NCI-H1930 (cell line): ENCODE results near the gene TRIM54.

Source experiments
- DNase-seq, 2 experiments: peaks; one replicate each; lab custom pipeline; 2025; lab: John Stamatoyannopoulos, UW

TRIM54 gene, protein sequence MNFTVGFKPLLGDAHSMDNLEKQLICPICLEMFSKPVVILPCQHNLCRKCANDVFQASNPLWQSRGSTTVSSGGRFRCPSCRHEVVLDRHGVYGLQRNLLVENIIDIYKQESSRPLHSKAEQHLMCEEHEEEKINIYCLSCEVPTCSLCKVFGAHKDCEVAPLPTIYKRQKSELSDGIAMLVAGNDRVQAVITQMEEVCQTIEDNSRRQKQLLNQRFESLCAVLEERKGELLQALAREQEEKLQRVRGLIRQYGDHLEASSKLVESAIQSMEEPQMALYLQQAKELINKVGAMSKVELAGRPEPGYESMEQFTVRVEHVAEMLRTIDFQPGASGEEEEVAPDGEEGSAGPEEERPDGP

DNA sequence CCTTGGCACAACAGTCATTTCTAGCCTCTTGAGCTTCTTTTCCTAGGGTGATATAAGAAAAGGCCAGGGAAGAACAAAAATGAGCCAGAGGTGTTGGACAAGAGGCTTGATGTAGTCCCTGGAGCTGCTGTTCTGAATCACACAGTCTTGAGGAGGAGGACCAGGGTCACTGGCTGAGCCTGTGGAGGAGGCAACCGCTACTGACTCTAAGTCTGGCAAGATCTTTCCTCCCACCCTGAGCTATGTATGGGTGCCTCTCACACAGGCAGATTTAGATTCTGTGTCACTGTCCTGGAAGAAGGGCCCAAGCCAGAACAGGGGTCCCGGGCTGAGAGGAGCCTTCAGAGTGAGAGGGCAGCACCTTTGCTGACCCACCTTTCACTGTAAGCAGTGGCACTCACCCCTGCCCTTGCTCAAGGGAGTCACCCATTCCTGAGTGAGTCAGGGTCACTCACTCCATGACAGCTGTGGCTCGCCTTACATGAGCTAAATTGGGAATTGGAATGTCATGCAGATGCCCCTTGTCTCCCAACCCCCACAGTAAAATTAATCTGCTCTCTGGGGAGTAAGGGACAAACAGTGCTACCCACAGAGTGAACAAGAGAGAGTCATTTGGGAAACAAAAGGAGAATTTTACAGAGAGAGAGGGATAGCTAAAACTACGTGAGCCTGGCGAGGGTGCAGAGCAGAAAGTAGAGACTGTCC, at the start of gene TRIM54:
TSS of gene TRIM54 (plus strand) at position 575 of the 705 bp plus-strand sequence. CDS start 303 bp downstream, outside the sequence.
- no peak for DNase-seq

DNA sequence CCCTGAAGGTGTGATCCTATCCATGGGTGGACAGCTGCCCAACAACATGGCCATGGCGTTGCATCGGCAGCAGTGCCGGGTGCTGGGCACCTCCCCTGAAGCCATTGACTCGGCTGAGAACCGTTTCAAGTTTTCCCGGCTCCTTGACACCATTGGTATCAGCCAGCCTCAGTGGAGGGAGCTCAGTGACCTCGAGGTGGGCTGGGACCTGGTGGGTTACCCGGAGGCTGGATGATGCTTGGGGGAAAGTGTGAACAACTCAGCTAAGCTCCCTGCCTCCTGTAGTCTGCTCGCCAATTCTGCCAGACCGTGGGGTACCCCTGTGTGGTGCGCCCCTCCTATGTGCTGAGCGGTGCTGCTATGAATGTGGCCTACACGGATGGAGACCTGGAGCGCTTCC, 48.9 kb upstream of the TRIM54 start:
- no peak for DNase-seq

DNA sequence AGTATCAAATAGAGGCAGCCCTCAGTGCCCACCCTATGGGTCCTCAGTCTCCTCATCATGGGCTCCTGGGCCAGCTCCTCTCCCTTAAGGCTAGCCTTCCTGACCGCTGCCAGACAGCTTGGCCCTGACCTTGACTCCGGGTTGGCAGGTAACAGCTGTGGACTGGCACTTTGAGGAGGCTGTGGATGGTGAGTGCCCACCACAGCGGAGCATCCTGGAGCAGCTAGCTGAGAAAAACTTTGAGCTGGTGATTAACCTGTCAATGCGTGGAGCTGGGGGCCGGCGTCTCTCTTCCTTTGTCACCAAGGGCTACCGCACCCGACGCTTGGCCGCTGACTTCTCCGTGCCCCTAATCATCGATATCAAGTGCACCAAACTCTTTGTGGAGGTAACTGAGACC, 46.1 kb upstream of the TRIM54 start:
- DNase-seq = no peak

DNA sequence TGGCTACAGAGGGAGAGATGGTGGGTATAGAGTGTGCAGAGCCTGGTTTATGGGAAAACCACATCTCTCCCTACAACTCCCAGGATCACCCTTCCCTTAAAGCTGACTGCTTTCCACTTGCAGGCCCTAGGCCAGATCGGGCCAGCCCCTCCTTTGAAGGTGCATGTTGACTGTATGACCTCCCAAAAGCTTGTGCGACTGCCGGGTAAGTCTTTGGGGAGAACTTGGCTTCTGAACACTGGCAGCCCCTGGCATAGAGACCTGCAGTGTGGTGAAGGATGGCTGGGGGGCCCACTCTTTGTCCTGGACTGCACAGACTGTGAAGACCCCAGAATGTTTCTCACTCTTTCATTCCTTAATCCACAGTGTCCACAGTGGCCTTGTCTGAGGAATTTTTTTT, 45.6 kb upstream of the TRIM54 start:
- no peak for DNase-seq

DNA sequence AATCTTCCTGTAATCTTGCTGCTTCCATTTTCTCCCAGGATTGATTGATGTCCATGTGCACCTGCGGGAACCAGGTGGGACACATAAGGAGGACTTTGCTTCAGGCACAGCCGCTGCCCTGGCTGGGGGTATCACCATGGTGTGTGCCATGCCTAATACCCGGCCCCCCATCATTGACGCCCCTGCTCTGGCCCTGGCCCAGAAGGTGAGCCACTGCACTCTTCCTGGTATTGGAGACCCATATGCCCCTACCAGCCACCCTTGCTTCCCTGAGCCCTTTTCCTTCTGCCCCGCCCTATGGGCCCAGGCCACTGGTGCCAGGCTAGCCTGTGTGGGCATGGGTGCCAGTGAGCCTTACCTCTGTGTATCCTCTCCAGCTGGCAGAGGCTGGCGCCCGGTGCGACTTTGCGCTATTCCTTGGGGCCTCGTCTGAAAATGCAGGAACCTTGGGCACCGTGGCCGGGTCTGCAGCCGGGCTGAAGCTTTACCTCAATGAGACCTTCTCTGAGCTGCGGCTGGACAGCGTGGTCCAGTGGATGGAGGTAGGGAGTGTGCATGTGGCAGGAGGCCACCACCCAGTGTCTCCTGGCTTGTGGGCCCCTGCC, 44.8 kb upstream of the TRIM54 start:
- no peak for DNase-seq

DNA sequence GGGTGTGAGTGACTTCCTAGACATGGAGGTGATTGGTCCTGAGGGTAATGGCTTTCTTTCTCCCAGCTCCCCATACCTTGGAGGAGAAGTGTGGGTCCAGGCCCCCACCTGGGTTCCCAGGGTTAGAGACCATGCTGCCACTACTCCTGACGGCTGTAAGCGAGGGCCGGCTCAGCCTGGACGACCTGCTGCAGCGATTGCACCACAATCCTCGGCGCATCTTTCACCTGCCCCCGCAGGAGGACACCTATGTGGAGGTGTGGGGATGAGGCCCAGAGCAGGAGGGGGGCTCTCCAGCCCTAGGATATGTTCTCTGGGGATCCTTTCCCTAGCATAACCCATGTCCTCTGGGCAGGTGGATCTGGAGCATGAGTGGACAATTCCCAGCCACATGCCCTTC, 43.3 kb upstream of the TRIM54 start:
- no peak for DNase-seq

DNA sequence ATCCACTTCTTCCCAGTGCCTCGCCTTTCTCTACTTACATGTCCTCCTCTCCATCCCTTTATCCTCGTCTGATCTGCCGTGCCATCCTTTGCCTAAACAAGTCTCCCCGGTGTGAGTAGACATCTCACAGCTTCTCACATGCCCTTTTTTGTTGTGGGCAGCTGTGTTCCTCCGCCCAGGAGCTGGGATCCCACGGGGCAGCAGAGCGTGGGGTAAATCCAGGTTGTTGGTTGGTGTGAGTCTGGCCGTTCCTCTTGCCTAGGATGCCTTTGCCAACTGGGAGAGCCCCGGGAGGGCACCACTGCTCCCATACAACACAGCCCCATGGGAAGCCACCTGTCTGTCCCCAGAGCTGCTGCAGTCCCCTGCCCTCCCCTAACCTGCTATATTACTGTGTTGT, 41.8 kb upstream of the TRIM54 start:
- DNase-seq = no peak

DNA sequence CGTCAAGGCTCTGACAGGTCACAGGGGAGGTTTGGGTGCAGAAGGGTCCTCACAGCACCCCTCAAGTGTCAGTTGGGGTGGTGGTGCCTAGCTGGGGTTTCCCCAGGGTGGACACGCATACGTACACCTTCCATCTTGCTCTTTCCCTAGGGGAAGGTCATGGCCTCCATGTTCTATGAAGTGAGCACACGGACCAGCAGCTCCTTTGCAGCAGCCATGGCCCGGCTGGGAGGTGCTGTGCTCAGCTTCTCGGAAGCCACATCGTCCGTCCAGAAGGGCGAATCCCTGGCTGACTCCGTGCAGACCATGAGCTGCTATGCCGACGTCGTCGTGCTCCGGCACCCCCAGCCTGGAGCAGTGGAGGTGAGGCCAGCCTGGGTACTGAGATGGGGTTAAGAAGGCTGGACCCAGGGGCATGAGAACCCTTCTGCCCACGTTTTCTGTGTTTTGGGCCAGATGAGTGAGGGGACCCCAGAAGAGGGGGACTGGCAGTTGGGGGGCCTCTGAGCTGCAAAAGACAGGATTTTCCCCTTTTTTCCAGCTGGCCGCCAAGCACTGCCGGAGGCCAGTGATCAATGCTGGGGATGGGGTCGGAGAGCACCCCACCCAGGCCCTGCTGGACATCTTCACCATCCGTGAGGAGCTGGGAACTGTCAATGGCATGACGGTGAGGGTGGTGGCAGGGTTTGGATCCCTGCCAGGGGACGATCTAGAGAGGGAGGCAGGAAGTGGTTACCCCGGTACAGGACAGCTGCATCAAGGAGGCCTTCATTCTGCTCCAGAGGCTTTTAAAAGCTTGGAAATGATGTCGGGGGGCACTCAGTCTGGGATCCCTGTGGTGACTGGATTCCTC, 40.2 kb upstream of the TRIM54 start:
- DNase-seq = no peak

DNA sequence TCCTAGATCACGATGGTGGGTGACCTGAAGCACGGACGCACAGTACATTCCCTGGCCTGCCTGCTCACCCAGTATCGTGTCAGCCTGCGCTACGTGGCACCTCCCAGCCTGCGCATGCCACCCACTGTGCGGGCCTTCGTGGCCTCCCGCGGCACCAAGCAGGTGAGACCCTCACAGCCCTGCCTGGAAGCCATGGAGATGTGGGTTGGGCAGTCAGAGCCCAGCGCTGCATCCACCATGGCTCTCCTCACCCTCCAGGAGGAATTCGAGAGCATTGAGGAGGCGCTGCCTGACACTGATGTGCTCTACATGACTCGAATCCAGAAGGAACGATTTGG, 39.6 kb upstream of the TRIM54 start:
- DNase-seq = no peak

DNA sequence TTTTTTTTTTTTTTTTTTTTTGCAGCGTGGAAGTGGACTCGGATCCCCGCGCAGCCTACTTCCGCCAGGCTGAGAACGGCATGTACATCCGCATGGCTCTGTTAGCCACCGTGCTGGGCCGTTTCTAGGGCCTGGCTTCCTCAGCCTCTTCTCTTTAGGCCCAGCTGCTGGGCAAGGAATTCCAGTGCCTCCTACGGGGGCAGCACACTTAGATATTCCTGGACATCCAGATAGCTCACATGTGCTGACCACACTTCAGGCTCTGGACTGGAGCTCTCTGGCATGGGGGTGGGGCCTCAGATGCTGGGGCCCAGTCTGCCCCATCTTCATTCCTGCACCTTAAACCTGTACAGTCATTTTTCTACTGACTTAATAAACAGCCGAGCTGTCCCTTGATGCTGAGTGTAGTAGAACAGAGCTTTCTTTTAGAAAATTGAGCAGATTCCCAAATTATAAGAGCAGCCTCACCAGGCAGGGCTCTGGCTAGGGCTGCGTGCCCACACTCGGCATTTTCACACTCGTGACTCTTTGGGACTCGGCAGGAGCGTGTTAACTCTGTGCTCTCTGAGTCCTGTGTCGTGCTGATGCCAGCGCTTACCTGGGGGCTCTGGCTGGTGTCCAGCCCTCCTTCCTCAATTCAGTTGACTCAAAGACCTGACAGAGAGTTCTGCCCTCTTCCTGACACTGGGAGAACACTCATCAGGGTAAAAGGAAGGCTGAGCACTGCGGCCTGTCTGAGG, 38.7 kb upstream of the TRIM54 start:
- DNase-seq = no peak

DNA sequence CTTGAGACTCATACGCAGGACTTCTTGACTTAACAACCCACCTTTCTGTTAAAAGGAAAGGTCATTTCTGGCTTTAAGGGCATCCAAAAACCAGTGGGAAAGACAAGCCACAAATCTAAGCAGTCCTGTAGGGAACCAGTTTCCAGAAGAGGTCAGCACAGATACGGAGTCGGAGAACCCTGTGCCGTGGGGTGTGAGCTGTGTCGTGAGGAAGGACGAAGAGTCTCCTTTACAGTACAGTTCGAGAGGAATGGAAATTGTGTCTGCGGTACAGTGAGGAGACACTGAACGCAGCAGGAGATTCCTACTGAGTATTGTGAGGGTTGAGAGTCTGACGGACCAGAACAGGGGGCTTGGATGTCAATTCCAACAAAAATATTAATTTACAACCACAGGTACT, 37.1 kb upstream of the TRIM54 start:
- no peak for DNase-seq

DNA sequence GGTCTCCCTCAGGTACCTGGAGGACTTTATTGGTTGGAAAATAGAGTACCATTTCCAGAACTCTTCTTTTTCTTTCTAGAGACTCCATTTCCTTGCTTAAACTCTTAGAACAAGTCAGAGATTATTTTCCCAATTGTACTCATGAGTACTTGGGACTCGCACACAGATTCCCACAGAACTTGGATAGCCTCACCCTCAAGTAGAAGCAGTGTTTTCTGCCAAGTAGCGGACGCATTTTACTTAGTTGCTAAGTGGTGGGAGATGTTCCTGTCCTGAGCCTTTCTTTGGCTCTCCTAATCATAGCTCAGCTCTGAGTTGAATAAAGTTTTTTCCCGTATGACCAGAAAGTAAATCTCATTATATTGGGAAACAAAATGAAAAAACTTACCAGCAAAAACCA, 36.6 kb upstream of the TRIM54 start:
- DNase-seq = no peak

DNA sequence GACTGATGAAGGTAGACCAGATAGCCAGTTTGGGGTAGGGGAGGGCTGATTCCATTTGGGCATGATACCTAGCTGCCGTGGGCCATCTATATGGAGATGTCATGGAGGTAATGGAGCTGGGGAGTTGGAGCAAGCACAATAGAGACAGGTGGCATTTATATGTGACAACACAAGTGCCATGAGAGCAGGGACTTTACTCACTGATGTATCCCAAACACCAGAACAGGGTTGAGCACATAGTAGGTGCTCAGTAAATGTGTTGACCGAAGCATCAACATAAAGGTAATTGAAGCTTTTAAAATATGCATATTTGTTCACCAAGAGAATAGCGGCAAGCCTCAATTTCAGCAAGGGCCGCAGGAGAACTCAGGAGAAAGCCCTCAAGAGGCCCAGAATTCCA, 34.3 kb upstream of the TRIM54 start:
- no peak for DNase-seq

DNA sequence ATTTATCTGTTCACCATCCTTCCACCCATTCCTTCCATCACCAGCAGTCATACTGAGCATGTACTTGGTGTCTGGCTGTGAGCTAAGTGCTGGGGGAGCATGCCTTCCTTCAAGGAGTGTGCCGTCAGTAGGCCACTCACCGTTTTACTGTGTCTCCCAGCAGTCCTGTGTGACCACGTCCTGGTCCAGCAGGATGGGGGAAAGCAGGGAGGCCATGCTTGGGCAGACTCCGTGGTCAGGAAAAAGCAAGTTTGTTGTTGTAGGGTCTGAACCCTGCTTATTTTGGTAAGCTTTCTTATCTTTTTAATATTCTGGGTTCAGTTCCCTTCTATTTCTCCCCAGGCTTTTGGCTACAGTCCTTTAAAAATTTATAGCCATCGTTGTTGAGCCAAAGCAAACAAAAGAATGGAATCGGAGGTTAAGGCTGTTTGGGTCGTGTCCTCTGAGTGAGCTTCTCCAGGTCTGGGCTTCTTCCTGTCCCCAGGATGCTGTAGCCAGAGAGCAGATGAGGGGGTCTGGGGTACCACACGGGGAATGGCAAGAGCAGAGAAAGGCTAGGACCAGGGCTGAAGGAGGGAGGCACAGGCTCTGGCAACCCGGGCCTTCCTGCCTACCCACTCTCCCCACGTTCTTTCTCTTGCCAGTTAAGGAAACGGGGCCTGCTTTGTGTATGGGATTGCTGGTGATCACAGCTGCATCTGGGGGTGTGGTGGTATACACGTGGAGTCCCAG, 32.9 kb upstream of the TRIM54 start:
- DNase-seq = no peak

DNA sequence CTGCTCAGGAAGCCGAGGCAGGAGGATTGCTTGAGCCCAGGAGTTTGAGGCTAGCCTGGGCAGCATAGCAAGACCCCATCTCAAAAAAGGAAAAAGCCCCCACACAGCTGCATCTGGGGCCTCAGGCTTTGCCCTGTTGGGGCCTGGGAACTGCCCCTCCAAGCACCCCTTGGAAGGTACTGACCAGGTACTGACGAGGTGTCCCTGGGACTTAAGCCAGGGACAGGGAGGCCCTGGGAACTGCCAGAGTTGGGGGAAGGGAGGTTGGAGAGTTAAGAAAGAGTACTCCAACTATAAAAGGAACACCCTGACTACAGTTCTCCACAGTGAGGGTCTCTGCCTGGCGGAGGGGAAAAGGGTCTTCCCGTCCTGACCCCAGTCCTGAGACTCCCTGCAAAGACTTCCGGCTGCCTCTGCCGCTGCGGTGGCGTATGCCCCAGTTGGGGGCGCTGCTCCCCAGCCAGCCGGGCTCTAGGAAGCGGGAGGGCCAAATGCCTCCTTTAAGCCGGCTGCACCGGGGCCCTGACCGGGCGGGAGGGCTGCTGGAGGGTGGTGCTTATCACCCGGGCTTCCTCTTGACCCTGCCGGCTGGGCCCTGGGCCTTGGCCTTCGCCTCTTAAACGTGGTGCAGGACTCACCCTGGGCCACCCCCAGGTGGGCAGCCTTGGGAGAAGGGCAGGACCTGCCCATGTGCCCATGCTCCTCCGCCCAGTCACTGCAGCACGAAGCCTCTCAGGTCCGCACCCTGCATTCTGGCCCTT, 32.2 kb upstream of the TRIM54 start:
- DNase-seq = peak; percentile 24 to 34

DNA sequence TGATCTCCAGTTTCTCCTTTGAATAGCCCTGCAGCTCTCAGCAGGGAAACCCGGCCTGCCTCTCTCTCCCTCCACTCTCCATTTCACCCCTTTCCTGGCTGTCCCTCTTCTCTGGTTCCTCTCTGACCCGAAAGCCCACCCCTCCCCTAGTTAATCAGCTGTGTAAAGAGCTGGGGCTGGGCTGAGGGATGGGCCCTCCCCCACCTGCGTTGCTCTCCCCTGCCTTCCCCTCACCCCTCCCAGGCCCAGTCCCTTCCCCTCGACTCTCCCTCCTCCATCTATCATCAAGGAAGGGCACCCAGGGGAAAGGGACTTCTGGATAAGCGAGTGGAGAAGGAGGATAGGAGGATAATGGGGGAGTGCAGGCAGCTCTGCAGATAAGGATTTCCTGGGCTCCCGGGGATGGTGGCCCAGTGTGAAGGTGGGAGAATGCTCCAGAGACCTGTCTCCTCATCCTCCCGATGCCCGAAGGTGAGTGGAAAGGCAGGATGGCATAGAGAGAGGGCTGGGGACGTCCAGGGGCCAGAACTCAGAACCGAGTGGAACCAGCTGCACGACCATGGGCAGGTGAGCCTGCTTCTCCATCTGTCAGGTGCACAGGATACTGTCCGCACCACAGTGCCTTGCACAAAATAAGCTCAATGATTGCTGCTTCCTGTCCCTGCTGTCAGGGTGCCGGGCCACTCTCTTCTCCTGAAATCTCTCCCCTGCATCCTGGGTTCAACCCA, 31.4 kb upstream of the TRIM54 start:
- no peak for DNase-seq

DNA sequence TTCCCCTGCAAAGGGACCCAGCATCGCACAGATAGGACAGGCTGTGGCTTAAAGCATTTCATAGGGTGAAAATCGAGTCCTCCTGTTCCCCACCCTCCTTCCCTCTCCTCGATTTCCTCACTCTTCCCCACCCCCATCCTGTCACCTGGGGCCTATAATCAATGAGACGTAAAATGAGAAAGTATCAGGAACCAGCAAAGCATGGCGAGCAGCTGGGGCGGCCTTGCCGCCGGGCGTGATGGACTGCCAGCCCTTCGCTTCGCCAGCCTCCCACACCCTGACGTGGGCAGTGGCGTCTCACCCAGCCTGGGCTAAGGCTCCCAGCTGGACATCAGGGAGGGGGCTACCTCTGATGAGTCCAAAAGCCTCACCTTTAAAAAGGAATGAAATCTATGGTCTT, 30.5 kb upstream of the TRIM54 start:
- DNase-seq = no peak

DNA sequence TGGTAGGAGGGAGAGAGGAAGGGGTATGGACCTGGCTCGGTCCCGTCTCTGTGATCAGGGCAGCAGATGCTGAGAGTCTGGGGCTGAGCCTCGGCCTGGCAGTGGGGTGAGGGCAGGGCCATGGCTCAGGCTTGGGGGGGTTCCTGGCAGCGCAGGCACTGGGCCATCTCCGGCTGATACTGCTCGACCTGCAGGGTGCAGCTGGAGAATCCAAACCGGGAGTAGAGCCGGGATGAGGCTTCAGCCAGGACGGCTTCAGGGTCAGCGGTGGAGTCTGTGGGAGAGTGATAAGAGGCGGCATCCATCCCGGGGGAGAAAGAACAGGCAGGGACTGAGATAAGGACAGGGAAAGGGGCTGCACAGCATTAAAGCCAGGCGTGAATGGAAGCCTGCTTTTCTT, 27.0 kb upstream of the TRIM54 start:
- DNase-seq = no peak

DNA sequence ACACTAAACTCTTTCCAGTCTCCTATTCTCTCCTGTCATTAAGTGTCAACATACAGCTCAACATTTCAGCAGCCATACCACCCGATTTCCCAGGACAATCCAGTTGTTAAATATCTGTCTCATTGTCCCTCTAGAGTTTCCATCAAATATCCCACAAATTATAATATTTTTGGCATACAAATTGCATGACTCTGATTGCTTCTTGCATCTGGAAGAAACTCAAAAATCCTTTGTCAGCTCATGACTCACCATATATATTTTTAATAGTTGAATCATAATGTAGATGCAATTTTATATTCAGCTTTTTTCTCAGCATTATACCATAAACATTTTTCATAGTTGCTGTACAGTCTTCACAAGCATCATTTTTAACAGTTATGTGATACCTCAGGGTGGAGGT, 26.6 kb upstream of the TRIM54 start:
- no peak for DNase-seq
